AG10803 (cell line): ENCODE data around the gene PRLH.
A peak's percentile ranks its signal among the peaks of the same experiment; 100 is the strongest.

ENCODE experiments used
- DNase-seq: peaks from one replicate; pipeline ENCODE4 v3.0.0; 2010; ENCODE audit warnings: low read depth
- H3K4me3 ChIP-seq: 2 replicates; pipeline ENCODE4 v1.5.1; 2011; ENCODE audit warnings: mild to moderate bottlenecking, low read length, control low read depth
- TF ChIP-seq, protein P1 (sequence below): conservative IDR thresholded peaks from 2 replicates; pipeline ENCODE4 v1.5.1; 2011; ENCODE audit warnings: mild to moderate bottlenecking, low read length, control low read depth, inconsistent platforms

The PRLH gene

DNA sequence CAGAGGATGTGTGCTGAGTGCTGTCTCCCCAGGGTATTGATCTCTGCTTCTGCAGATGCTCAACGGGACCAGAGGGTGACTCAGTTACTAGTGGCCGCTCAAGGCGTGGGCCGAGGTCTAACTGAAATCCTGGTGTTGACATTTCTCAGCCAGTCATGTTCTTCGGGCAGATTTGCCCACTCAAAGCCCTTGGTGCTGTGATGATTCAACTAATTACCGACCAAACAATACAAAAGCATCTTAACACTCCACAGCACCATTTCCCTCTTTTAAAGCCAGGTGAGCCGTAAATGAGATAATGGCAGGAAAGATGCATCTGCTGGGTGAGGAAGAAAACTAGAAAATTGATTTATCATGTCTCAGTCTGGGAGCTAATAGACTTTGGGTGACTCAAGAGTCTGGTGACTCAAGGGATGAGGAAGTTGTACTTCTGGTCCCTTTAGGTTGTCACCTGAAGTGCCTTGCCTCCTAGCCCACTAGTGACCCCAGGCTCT lies 32.7 kb upstream of the PRLH start:
- peak; percentile 5 for DNase-seq
- TF ChIP-seq, protein P1, sequence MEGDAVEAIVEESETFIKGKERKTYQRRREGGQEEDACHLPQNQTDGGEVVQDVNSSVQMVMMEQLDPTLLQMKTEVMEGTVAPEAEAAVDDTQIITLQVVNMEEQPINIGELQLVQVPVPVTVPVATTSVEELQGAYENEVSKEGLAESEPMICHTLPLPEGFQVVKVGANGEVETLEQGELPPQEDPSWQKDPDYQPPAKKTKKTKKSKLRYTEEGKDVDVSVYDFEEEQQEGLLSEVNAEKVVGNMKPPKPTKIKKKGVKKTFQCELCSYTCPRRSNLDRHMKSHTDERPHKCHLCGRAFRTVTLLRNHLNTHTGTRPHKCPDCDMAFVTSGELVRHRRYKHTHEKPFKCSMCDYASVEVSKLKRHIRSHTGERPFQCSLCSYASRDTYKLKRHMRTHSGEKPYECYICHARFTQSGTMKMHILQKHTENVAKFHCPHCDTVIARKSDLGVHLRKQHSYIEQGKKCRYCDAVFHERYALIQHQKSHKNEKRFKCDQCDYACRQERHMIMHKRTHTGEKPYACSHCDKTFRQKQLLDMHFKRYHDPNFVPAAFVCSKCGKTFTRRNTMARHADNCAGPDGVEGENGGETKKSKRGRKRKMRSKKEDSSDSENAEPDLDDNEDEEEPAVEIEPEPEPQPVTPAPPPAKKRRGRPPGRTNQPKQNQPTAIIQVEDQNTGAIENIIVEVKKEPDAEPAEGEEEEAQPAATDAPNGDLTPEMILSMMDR = no peak
- no peak overlapping the region for H3K4me3 ChIP-seq

DNA sequence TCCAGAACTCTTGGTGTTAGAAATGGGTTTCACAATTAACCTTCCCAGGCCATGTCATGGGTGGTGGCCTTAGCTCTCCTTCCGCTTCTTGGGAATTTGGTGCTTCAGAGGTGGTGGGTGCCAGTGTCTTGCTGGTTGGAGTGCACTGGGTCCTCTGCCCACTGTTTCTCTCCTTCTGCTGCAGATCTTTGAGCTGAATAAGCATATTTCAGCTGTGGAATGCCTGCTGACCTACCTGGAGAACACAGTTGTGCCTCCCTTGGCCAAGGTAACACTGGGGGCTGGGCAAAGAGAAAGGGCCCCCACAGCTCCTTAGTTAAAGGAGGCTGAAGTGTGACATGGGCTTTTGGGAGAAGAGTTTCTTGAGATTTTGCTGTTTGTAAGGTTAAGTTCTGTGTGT lies 32.0 kb upstream of the PRLH start:
- no peak for DNase-seq
- TF ChIP-seq, protein P1 = no peak
- H3K4me3 ChIP-seq = no peak overlapping the region

DNA sequence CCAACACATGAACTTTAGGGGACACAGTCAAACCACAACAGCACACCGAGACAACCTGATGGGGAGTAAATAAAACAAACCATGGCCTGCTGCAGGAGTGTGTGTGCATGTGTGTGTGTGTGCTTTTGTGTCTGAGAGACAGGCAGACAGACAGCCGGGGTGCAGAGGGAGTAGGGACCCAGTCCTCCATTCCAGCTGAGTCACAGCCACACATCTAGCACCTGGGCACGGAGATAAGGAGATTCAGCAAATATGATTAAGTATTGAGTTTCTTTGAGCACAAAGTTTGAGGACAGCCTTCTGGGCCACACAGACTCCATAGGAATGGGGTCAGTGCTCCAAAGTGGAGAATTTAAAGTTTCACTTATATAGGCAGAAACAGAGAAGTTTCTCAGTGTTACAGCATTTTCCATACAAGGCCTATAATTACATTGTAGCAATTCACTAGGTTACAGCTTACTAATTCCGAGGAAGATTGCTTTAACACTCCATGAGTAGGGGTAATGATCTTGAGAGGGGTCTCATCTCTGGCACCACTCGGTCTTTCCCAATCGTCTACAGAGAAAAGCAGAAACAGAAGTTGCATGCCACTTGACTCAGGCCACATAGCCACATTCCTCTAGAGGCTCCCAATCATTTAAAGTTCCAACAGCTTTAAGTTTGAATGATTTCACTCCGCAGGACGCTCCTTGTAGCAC lies 30.8 kb upstream of the PRLH start:
- H3K4me3 ChIP-seq = no peak overlapping the region
- TF ChIP-seq, protein P1 = no peak
- DNase-seq = no peak

DNA sequence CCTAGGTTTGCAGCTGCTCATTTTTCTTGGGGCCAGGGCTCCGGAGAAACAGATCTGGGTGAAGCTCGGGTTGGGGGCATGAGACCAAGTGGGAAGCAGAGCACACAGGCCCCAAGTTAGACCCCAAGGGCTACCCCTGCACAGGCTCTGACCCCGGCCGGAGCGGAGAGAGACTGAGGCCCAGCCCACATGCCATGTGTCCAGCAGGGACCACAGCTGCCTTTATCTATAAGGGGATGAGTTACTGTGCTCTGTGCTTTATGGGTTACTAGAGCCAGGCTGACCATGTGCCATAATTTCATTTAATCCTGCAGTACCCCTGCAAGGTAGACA lies 30.3 kb upstream of the PRLH start:
- no peak for DNase-seq
- no peak overlapping the region for H3K4me3 ChIP-seq
- TF ChIP-seq, protein P1 = no peak

DNA sequence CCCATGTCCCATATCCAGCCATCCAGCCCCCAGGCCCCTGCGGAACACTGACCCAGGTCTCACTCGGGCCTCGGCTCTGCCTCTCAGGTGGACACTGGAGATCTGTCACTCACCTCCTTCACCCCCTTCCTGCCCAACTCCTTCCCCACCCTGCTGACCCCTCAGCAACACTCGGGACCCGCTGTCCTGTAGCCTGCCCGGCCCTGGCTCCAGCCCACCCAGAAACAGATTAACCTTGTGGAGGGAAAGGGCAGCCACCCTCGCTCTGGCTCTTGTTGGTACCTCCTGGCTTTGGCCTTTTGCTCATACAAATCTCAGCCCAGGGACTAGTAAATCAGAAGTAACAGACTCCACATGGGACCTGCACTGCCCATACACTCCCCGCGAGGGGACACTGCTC lies 29.8 kb upstream of the PRLH start:
- no peak for DNase-seq
- no peak overlapping the region for H3K4me3 ChIP-seq
- TF ChIP-seq, protein P1 = no peak

DNA sequence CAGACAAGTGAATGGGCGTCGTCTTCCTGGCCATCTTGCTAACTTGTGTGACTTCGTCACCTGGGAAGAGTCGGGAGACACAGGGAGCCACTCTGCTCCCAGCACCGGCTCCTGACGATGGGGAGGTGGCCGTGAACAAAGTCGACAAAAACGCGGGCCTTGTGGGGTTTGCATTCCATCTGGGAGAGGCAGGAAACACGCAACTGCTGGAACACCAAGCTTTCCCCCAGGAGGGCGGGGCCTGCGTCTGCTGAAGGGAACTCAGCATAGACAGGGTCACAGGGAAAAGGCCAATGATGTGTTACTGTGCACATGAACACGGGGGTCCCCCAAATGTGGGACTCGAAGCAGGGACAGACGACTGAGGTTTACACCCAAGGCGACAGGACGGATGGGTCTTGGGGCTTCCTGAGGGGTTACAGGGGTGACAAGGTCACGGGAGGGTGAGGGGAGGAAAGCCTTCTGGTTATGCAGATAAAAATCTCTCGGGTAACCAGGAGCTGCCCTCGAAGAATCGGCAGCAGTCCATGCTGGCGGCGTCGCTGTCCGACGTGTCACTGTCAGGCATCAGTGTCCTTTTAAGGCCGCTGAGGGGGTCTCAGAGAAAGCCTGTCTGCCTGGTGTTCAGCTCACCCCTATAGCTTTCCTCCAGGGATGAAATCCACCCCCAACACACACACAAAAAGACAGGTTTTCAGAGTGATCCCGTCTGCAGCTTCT lies 28.2 kb upstream of the PRLH start:
- TF ChIP-seq, protein P1 = no peak

DNA sequence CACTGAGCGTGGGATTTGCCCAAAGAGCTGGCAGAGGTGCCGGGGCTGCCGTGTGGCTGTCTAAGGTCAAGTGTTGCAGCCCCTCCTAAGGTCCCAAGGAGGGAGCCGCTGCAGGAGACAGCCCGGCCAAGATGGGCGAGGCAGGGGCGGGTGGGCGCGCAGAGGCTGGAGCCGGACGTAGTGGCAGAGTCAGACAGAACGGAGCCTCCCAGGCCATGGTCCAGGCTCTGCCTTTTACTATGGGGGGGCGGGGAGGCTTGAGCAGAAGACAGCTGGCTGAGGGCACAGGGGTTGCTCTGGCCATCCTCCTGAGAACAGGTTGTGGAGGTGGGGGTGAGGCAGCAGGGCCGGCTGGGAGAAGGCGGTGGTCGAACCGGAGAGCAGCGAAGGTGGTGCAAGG lies 27.5 kb upstream of the PRLH start:
- DNase-seq = no peak
- no peak overlapping the region for H3K4me3 ChIP-seq
- TF ChIP-seq, protein P1 = no peak

More for the DNA sequence above, 28.2 kb upstream of the PRLH start:
- DNase-seq = no peak
- no peak overlapping the region for H3K4me3 ChIP-seq
